K562 (cell line): ENCODE data around the gene MTHFSD. TPM values are rescaled to one million over a fixed set of nuclear protein-coding genes. Genes with fewer than 3 reads are reported as not detected.
A peak's percentile ranks its signal among the peaks of the same experiment; 100 is the strongest.

Experiments used
- ATAC-seq: fragments of 200-7000 bp; cut with Tn5 transposase; 3 replicates; pipeline ENCODE4 v1.9.1; 2020; ENCODE audit warnings: moderate library complexity
- BruUV-seq: library from RNA; stranded (reverse); fragments of 400-500 nt; replicated peaks from 2 replicates; lab custom pipeline; 2021; lab: Mats Ljungman, UMichigan
- CTCF ChIA-PET: fragments of 300-600 bp; formaldehyde crosslinking; extraction: SDS; loops from one replicate; lab custom pipeline; 2021; ENCODE audit warnings: low intra/inter-chr PET ratio; lab: Yijun Ruan, JAX
- POLR2A ChIA-PET: fragments of 300-600, 350-650 bp; sonication (Branson Sonifier 250); formaldehyde crosslinking; extraction: SDS; loops from one replicate; lab custom pipeline; 2021; ENCODE audit warnings: antibody characterized with exemption, inconsistent platforms; lab: Yijun Ruan, JAX
- DNase-seq, 4 experiments: peaks; one replicate each; pipeline versions ENCODE4 v3.0.0 to v3.0.0-alpha.2; 2011 to 2018; ENCODE audit warnings: low spot score in 3 of 4, mixed read lengths in 3 of 4; ENCODE audit errors: extremely low read depth in 1 of 4
- FAIRE-seq: peaks from 2 replicates; lab custom pipeline; 2011; peaks lifted over from hg19 to GRCh38; lab: Jason Lieb, UNC
- H2AFZ ChIP-seq: 2 replicates; pipeline ENCODE4 v1.6.0; 2011; ENCODE audit warnings: low read depth, low read length, control low read depth, inconsistent platforms
- H3K27ac ChIP-seq: fragments of 200-600 bp; 3 replicates; pipeline ENCODE4 v1.8.0; 2011; ENCODE audit warnings: low read depth, mild to moderate bottlenecking, control low read depth, inconsistent platforms, low read length, moderate library complexity, mixed read lengths; ENCODE audit errors: extremely low read depth
- H3K27me3 ChIP-seq, 2 experiments: fragments of 300-600 bp in 1 of 2; 2 replicates in 1 of 2; 3 replicates in 1 of 2; pipeline versions ENCODE4 v1.6.0 to v1.8.0; 2011; ENCODE audit warnings: inconsistent platforms in 2 of 2, low read length in 2 of 2, mild to moderate bottlenecking in 1 of 2, mixed read lengths in 1 of 2, moderate library complexity in 1 of 2; ENCODE audit not compliant: control insufficient read depth in 2 of 2, insufficient read depth in 2 of 2
- H3K36me3 ChIP-seq: fragments of 300-600 bp; 3 replicates; pipeline ENCODE4 v1.8.0; 2011; ENCODE audit warnings: mild to moderate bottlenecking, low read length, inconsistent platforms; ENCODE audit not compliant: control insufficient read depth, insufficient read depth
- H3K4me1 ChIP-seq, 2 experiments: fragments of 200-600 bp in 1 of 2; replicated peaks in 1 of 2; 2 replicates in 1 of 2; 3 replicates in 1 of 2; pipeline versions ENCODE4 v1.5.1 to v1.8.0; 2011; ENCODE audit warnings: inconsistent platforms in 2 of 2, low read length in 2 of 2, mild to moderate bottlenecking in 1 of 2, mixed read lengths in 1 of 2, moderate library complexity in 1 of 2; ENCODE audit not compliant: control insufficient read depth in 2 of 2, insufficient read depth in 2 of 2
- H3K4me2 ChIP-seq: 2 replicates; pipeline ENCODE4 v1.6.1; 2011; ENCODE audit warnings: low read length, control low read depth, inconsistent platforms, mixed read lengths; ENCODE audit not compliant: insufficient read depth
- H3K4me3 ChIP-seq: fragments of 200-600 bp; sonication (generic), shearing (Covaris generic); 2 replicates; pipeline ENCODE4 v1.5.1; 2016; ENCODE audit warnings: control low read depth, inconsistent platforms
- H3K79me2 ChIP-seq: fragments of 200-600 bp; 3 replicates; pipeline ENCODE4 v1.8.0; 2011; ENCODE audit warnings: low read length, inconsistent platforms; ENCODE audit not compliant: control insufficient read depth, insufficient read depth
- H3K9ac ChIP-seq, 2 experiments: 2 replicates each; pipeline versions ENCODE4 v1.6.0 to v1.6.1; 2011; ENCODE audit warnings: low read depth in 2 of 2, low read length in 2 of 2, control low read depth in 1 of 2, inconsistent platforms in 1 of 2, mild to moderate bottlenecking in 1 of 2, mixed read lengths in 1 of 2; ENCODE audit not compliant: insufficient read depth in 1 of 2
- H3K9me1 ChIP-seq: one replicate; pipeline ENCODE4 v1.6.0; 2011; ENCODE audit warnings: inconsistent platforms, mild to moderate bottlenecking, low read length, moderate library complexity; ENCODE audit not compliant: control insufficient read depth, insufficient read depth
- H3K9me3 ChIP-seq: replicated peaks from 2 replicates; pipeline ENCODE4 v1.5.1; 2011; ENCODE audit warnings: low read depth, low read length, inconsistent platforms; ENCODE audit not compliant: control insufficient read depth, insufficient read depth
- H4K20me1 ChIP-seq: replicated peaks from 2 replicates; pipeline ENCODE4 v1.6.1; 2011; ENCODE audit warnings: low read length, inconsistent platforms, mixed read lengths; ENCODE audit not compliant: control insufficient read depth, insufficient read depth
- DACH1 ChIP-seq: fragments of 450-650 bp; IDR thresholded peaks from 2 replicates; pipeline ENCODE4 v1.6.1; 2018; ENCODE audit not compliant: partially characterized antibody
- DIDO1 ChIP-seq: fragments of 450-650 bp; IDR thresholded peaks from 2 replicates; pipeline ENCODE4 v1.6.1; 2016; ENCODE audit warnings: low read depth, missing biosample characterization, missing genetic modification characterization
- FOXP1 ChIP-seq: sonication (generic); formaldehyde crosslinking; IDR thresholded peaks from 2 replicates; pipeline ENCODE4 v1.8.0; 2022; ENCODE audit warnings: mild to moderate bottlenecking, missing genetic modification reagents
- GABPA ChIP-seq: fragments of 200-800 bp; sonication (Bioruptor generic); conservative IDR thresholded peaks from 2 replicates; pipeline ENCODE4 v1.6.1; 2016; ENCODE audit warnings: low read depth, missing genetic modification characterization, missing compliant biosample characterization
- HLTF ChIP-seq: fragments of 450-650 bp; IDR thresholded peaks from 2 replicates; pipeline ENCODE4 v1.6.1; 2016
- NFYB ChIP-seq: IDR thresholded peaks from 2 replicates; pipeline ENCODE4 v1.6.1; 2011; ENCODE audit warnings: mild to moderate bottlenecking, moderate library complexity; ENCODE audit not compliant: insufficient read length; ENCODE audit errors: extremely low read depth
- PHF8 ChIP-seq: fragments of 200-600 bp; sonication (generic); IDR thresholded peaks from 2 replicates; pipeline ENCODE4 v1.6.1; 2012; ENCODE audit warnings: mixed run types, mild to moderate bottlenecking, inconsistent platforms, low read length, moderate library complexity, borderline replicate concordance
- RAD51 ChIP-seq: fragments of 450-650 bp; IDR thresholded peaks from 2 replicates; pipeline ENCODE4 v1.7.1; 2016; ENCODE audit warnings: low read depth, mild to moderate bottlenecking, borderline replicate concordance
- RBBP5 ChIP-seq: fragments of 200-600 bp; sonication (generic); IDR thresholded peaks from 2 replicates; pipeline ENCODE4 v1.6.1; 2012; ENCODE audit warnings: borderline replicate concordance, mild to moderate bottlenecking, low read length, control low read depth, inconsistent platforms; ENCODE audit not compliant: insufficient read depth, poor library complexity, severe bottlenecking
- SIN3B ChIP-seq: fragments of 450-650 bp; IDR thresholded peaks from 2 replicates; pipeline ENCODE4 v1.6.1; 2017; ENCODE audit warnings: low read depth, mild to moderate bottlenecking, moderate library complexity
- TAF15 ChIP-seq: fragments of 200-400 bp; formaldehyde crosslinking; IDR thresholded peaks from 2 replicates; pipeline ENCODE4 v1.6.1; 2017; ENCODE audit warnings: mild to moderate bottlenecking, low read depth, low read length, moderate library complexity
- TCF7 ChIP-seq: sonication (generic); IDR thresholded peaks from 2 replicates; pipeline ENCODE4 v1.6.1; 2016; ENCODE audit warnings: antibody characterized with exemption, borderline replicate concordance
- TSC22D4 ChIP-seq: fragments of 450-650 bp; IDR thresholded peaks from 2 replicates; pipeline ENCODE4 v1.6.1; 2016; ENCODE audit warnings: missing genetic modification characterization, missing biosample characterization, control low read depth
- ZNF354B ChIP-seq: fragments of 250-450 bp; sonication (Bioruptor Pico); IDR thresholded peaks from 2 replicates; pipeline ENCODE4 v1.4.0; 2020
- ZNF431 ChIP-seq: sonication (generic); formaldehyde crosslinking; IDR thresholded peaks from 2 replicates; pipeline ENCODE4 v1.8.0; 2022; ENCODE audit warnings: mild to moderate bottlenecking, missing genetic modification reagents
- ZNF695 ChIP-seq: fragments of 450-650 bp; formaldehyde crosslinking; IDR thresholded peaks from 2 replicates; pipeline ENCODE4 v1.4.0; 2020; ENCODE audit warnings: mild to moderate bottlenecking, moderate library complexity
- WGBS: fragments of 100-300 bp; shearing (Covaris generic); methylation state at CpG from one replicate; pipeline ENCODE4 v1.1.6; 2016; ENCODE audit warnings: low coverage, mixed read lengths; ENCODE audit not compliant: insufficient coverage; ENCODE audit errors: missing lambda C conversion rate; 5-methylcytosine and 5-hydroxymethylcytosine counted together
- in situ Hi-C: fragments of 300-500 bp; cut with MboI; formaldehyde crosslinking; loops from 4 replicates; pipeline ENCODE4 v1.15.0; 2018; ENCODE audit warnings: inconsistent platforms, mixed read lengths
- intact Hi-C: fragments of 100-400 bp; cut with micrococcal nuclease; formaldehyde crosslinking; loops from 2 replicates; pipeline ENCODE4 v1.14.2; 2022
- polyA plus RNA-seq, 8 experiments: library from polyadenylated mRNA; depleted of rRNA in 4 of 8; stranded (reverse) in 5 of 8; unstranded in 3 of 8; fragments of >200 nt; fragmentation: Nextera tagmentation in 2 of 8; fragmentation: Illumina TruSeq in 1 of 8; extraction: Ambion mirVana in 2 of 8; extraction: Trizol in 1 of 8; gene quantifications; 2 replicates each; pipeline versions ENCODE4 v1.2.1 to v1.2.3, GENCODE V29; 2011 to 2014; ENCODE audit warnings: inconsistent platforms in 1 of 8, missing spikeins in 1 of 8
- total RNA-seq, 7 experiments: library from RNA; depleted of rRNA in 6 of 7; stranded (reverse); fragments of >200 nt in 6 of 7; fragmentation: Illumina TruSeq in 2 of 7; extraction: Trizol in 2 of 7; gene quantifications; 2 replicates each; pipeline versions ENCODE4 v1.2.1 to v1.2.3, GENCODE V29; 2011 to 2021; ENCODE audit warnings: low replicate concordance in 1 of 7
- TF ChIP-seq, protein P1 (sequence below): sonication (generic); formaldehyde crosslinking; IDR thresholded peaks from 2 replicates; pipeline ENCODE4 v1.8.1; 2023; ENCODE audit warnings: mild to moderate bottlenecking, missing genetic modification reagents
- TF ChIP-seq, protein P2 (sequence below): sonication (generic); formaldehyde crosslinking; IDR thresholded peaks from 2 replicates; pipeline ENCODE4 v1.5.0; 2020; ENCODE audit warnings: missing genetic modification reagents
- TF ChIP-seq, protein P3 (sequence below): sonication (generic); formaldehyde crosslinking; IDR thresholded peaks from 2 replicates; pipeline ENCODE4 v1.9.0; 2022; ENCODE audit warnings: mild to moderate bottlenecking, missing genetic modification reagents

Gene MTHFSD
- total and polyA plus RNA-seq, 9 of the 15 experiments (the other 6 are each of a cell fraction or from before 2014, with no cell fraction given), result 3.2 to 20.2 (median 12.0) TPM

DNA sequence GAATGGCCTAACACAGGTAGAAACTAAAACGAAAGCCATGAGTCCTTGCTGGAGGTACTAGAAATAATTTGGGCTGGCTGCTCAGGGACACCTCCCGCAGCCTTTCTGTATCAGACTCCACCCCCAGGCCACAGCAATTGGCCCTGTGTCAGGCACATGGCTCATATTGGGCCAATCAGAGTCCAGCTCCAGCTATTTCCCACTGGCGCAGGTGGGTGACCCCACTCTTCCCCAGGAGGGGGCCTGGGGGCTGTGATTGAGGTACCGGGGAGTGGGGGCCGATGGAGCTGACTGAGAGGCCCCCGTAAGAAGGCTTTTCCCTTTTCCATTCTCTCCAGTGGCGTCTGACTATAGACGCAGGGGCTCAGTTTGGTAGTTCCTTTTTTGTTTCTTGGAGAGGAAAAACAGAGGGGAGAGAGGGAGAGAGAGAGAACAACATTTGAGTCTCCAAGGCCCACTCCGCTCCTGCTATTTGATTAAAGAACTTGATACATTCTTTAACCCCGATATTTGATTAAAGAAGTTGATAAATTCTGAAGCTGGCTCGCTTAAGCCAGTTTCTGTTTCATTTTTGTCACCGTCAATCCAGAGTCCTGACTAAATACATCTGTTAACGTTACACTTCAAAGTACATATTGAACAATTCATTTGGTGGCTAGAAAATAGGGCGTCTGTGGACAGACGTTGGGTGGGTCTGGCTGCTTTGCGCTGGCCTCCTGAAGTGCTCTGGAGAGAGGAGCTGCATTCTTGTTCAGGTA lies 49.6 kb upstream of the MTHFSD start:
- Histone ChIP-seq H3K27ac (no peak overlapping the region), H3K4me3 (no peak overlapping the region), H3K79me2 (no peaks in the 10 kb centered on the region), H3K27me3 (peaks cover 3 to 6% of the 10 kb centered on the region in 2 experiments; a peak in 2 of 5 replicates), H4K20me1 (no peaks in the 10 kb centered on the region), H3K9me1 (no peaks in the 10 kb centered on the region), H2AFZ (no peak overlapping the region), H3K4me2 (no peak overlapping the region; the same call in 1 of the 2 replicates), H3K9ac (no peak overlapping the region), H3K9me3 (no peaks in the 10 kb centered on the region), H3K36me3 (no peaks in the 10 kb centered on the region), H3K4me1 (no peaks in the 10 kb centered on the region)
- WGBS, result 1% methylated on average over 16 of the region's 16 CpGs
- intact Hi-C loops (no loop called here), in situ Hi-C loops (no loop called here)
- ATAC-seq (peak; percentile 78), FAIRE-seq (no peak), DNase-seq (peak in 1 of 4 experiments; percentile 40)
- no TSS peak for BruUV-seq
- POLR2A ChIA-PET, result interaction anchor here (0.6 to 1.0 kb wide), 3 partner anchors 12 to 297 kb away, joined by 3 read pairs; no protein-coding TSS in a partner anchor
- CTCF ChIA-PET, result no interaction called here
- TF ChIP-seq RAD51, result peak; percentile 22; the same call in 1 of the 2 replicates
- TF ChIP-seq RBBP5, result no peak
- no peak for TF ChIP-seq SIN3B
- no peak for TF ChIP-seq HLTF
- no peak for TF ChIP-seq PHF8
- TF ChIP-seq ZNF431 (CRISPR knock-in tag), result no peak
- TF ChIP-seq, protein P1, sequence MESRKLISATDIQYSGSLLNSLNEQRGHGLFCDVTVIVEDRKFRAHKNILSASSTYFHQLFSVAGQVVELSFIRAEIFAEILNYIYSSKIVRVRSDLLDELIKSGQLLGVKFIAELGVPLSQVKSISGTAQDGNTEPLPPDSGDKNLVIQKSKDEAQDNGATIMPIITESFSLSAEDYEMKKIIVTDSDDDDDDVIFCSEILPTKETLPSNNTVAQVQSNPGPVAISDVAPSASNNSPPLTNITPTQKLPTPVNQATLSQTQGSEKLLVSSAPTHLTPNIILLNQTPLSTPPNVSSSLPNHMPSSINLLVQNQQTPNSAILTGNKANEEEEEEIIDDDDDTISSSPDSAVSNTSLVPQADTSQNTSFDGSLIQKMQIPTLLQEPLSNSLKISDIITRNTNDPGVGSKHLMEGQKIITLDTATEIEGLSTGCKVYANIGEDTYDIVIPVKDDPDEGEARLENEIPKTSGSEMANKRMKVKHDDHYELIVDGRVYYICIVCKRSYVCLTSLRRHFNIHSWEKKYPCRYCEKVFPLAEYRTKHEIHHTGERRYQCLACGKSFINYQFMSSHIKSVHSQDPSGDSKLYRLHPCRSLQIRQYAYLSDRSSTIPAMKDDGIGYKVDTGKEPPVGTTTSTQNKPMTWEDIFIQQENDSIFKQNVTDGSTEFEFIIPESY (CRISPR knock-in tag), result no peak
- TF ChIP-seq DACH1, result no peak
- peak; percentile 48 for TF ChIP-seq NFYB
- no peak for TF ChIP-seq TSC22D4 (tag)
- no peak for TF ChIP-seq DIDO1 (tag)
- TF ChIP-seq ZNF354B (CRISPR knock-in tag), result no peak
- TF ChIP-seq FOXP1 (CRISPR knock-in tag), result no peak
- TF ChIP-seq, protein P2, sequence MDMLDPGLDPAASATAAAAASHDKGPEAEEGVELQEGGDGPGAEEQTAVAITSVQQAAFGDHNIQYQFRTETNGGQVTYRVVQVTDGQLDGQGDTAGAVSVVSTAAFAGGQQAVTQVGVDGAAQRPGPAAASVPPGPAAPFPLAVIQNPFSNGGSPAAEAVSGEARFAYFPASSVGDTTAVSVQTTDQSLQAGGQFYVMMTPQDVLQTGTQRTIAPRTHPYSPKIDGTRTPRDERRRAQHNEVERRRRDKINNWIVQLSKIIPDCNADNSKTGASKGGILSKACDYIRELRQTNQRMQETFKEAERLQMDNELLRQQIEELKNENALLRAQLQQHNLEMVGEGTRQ (CRISPR knock-in tag), result peak; percentile 73
- no peak for TF ChIP-seq GABPA (tag)
- TF ChIP-seq TCF7, result no peak
- TF ChIP-seq ZNF695 (CRISPR knock-in tag), result no peak
- no peak for TF ChIP-seq TAF15
- TF ChIP-seq, protein P3, sequence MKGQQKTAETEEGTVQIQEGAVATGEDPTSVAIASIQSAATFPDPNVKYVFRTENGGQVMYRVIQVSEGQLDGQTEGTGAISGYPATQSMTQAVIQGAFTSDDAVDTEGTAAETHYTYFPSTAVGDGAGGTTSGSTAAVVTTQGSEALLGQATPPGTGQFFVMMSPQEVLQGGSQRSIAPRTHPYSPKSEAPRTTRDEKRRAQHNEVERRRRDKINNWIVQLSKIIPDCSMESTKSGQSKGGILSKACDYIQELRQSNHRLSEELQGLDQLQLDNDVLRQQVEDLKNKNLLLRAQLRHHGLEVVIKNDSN (CRISPR knock-in tag), result peak; percentile 53; the same call in 1 of the 2 replicates
